GM23338 (cell line): ENCODE measurements around the gene SH2D1A.

Source experiments
- CREB1 ChIP-seq: fragments of 250-450 bp; sonication (Bioruptor Pico); IDR thresholded peaks from 2 replicates; pipeline ENCODE4 v1.5.0; 2020; ENCODE audit warnings: low read depth, mild to moderate bottlenecking, moderate library complexity
- CTCF ChIP-seq, 2 experiments: fragments of 200-600 bp in 1 of 2; sonication (generic) in 1 of 2; conservative IDR thresholded peaks; 2 replicates each; pipeline versions ENCODE4 v1.5.1 to v1.6.1; 2016 to 2017; ENCODE audit warnings: antibody characterized with exemption in 2 of 2, low read depth in 2 of 2, mild to moderate bottlenecking in 2 of 2, moderate library complexity in 1 of 2
- ETS1 ChIP-seq: IDR thresholded peaks from 2 replicates; pipeline ENCODE4 v1.6.1; 2016; ENCODE audit warnings: antibody characterized with exemption
- EZH2 ChIP-seq: fragments of 200-600 bp; sonication (generic); IDR thresholded peaks from one replicate; pipeline ENCODE4 v1.8.0; 2017; ENCODE audit warnings: antibody characterized with exemption, mild to moderate bottlenecking, low read depth; ENCODE audit not compliant: unreplicated experiment
- EZH2phosphoT487 ChIP-seq: fragments of 200-600 bp; sonication (generic); IDR thresholded peaks from one replicate; pipeline ENCODE4 v1.8.1; 2018; ENCODE audit warnings: antibody characterized with exemption; ENCODE audit not compliant: unreplicated experiment
- JUNB ChIP-seq: IDR thresholded peaks from one replicate; pipeline ENCODE4 v1.6.1; 2016; ENCODE audit warnings: antibody characterized with exemption; ENCODE audit not compliant: unreplicated experiment
- NANOG ChIP-seq: IDR thresholded peaks from 2 replicates; pipeline ENCODE4 v1.6.1; 2016; ENCODE audit warnings: antibody characterized with exemption, borderline replicate concordance
- POLR2AphosphoS5 ChIP-seq: IDR thresholded peaks from 2 replicates; pipeline ENCODE4 v1.6.1; 2016; ENCODE audit warnings: antibody characterized with exemption, low read depth
- REST ChIP-seq: IDR thresholded peaks from one replicate; pipeline ENCODE4 v1.6.1; 2018; ENCODE audit warnings: antibody characterized with exemption; ENCODE audit not compliant: unreplicated experiment
- STAT1 ChIP-seq: IDR thresholded peaks from one replicate; pipeline ENCODE4 v1.6.1; 2016; ENCODE audit warnings: antibody characterized with exemption; ENCODE audit not compliant: unreplicated experiment
- ZNF114 ChIP-seq: fragments of 250-450 bp; sonication (Bioruptor Pico); IDR thresholded peaks from 2 replicates; pipeline ENCODE4 v1.5.0; 2020; ENCODE audit warnings: mild to moderate bottlenecking, moderate library complexity
- ZNF331 ChIP-seq: fragments of 250-450 bp; sonication (Bioruptor Pico); IDR thresholded peaks from 2 replicates; pipeline ENCODE4 v1.5.0; 2020; ENCODE audit warnings: low read depth, mild to moderate bottlenecking, moderate library complexity

GRCh38 chrX:124386401-124386800, 40.0 kb downstream of the SH2D1A start:
- TF ChIP-seq POLR2AphosphoS5 (no peak), CTCF (conservative IDR thresholded peaks at IDR 0.05; ENCODE audit: low read depth in 2 of 2) (no peak), EZH2 (no peak), ETS1 (no peak), EZH2phosphoT487 (no peak), ZNF114 (CRISPR knock-in tag) (no peak), REST (no peak), CREB1 (CRISPR knock-in tag) (no peak), NANOG (no peak), JUNB (no peak), STAT1 (no peak), ZNF331 (CRISPR knock-in tag) (no peak)
